Bone marrow (tissue), 2 donors: ENCODE measurements around the gene MED13L.

Experiments
- DNase-seq, 2 donors: peaks; one replicate each; lab custom pipeline; 2025; lab: John Stamatoyannopoulos, UW

Gene MED13L

GRCh38 chr12:115941362-115941761, 336.1 kb downstream of the MED13L start:
- DNase-seq: no peak

GRCh38 chr12:115938794-115939377, 338.6 kb downstream of the MED13L start:
- no peak for DNase-seq

GRCh38 chr12:115936997-115937916, 340.2 kb downstream of the MED13L start:
- DNase-seq: no peak

GRCh38 chr12:115934877-115935276, 342.6 kb downstream of the MED13L start:
- DNase-seq: no peak

- no peak for DNase-seq
Observed at GRCh38 chr12:115934046-115934445, 343.4 kb downstream of the MED13L start.

- no peak for DNase-seq
Observed at GRCh38 chr12:115932066-115932465, 345.4 kb downstream of the MED13L start.

GRCh38 chr12:115930336-115930735, 347.2 kb downstream of the MED13L start:
- DNase-seq: no peak

GRCh38 chr12:115926037-115926670, 351.3 kb downstream of the MED13L start:
- DNase-seq: no peak

GRCh38 chr12:115923851-115924250, 353.6 kb downstream of the MED13L start:
- no peak for DNase-seq

- DNase-seq: no peak
Observed at GRCh38 chr12:115922952-115923564, 354.4 kb downstream of the MED13L start.

GRCh38 chr12:115920395-115921183, 356.9 kb downstream of the MED13L start:
- no peak for DNase-seq

- no peak for DNase-seq
Observed at GRCh38 chr12:115918763-115919162, 358.7 kb downstream of the MED13L start.

- peak in 1 of 2 donors; percentile 7 for DNase-seq
Observed at GRCh38 chr12:115916910-115917668, 360.4 kb downstream of the MED13L start.

GRCh38 chr12:115914122-115914521, 363.4 kb downstream of the MED13L start:
- DNase-seq: no peak

GRCh38 chr12:115912440-115912839, 365.1 kb downstream of the MED13L start:
- no peak for DNase-seq

GRCh38 chr12:115911360-115911759, 366.1 kb downstream of the MED13L start:
- DNase-seq: no peak

GRCh38 chr12:115910057-115910456, 367.4 kb downstream of the MED13L start:
- DNase-seq: no peak
